ENCODE measurements around the gene RIC8B.
"Not testable (repeated sequence)": the region's sequence is repeated elsewhere in the genome, so short reads cannot be mapped to it uniquely, and the experiment has no call there.

The RIC8B gene

GRCh38 chr12:106903241-106903945 is 128.9 kb downstream of the RIC8B start:
- peak; percentile 94 for DNase-seq (ENCODE audit: low spot score)

- no peak for DNase-seq (ENCODE audit: low spot score)
Measured at GRCh38 chr12:106906715-106907114, 132.2 kb downstream of the RIC8B start.

GRCh38 chr12:106907411-106907810 is 132.9 kb downstream of the RIC8B start:
- DNase-seq (ENCODE audit: low spot score): no peak

- DNase-seq (ENCODE audit: low spot score): no peak
Measured at GRCh38 chr12:106907846-106908245, 133.4 kb downstream of the RIC8B start.

GRCh38 chr12:106908561-106908960 is 134.1 kb downstream of the RIC8B start:
- no peak for DNase-seq (ENCODE audit: low spot score)

GRCh38 chr12:106910202-106910601 is 135.7 kb downstream of the RIC8B start:
- DNase-seq (ENCODE audit: low spot score): no peak

GRCh38 chr12:106911581-106911980 is 137.1 kb downstream of the RIC8B start:
- no peak for DNase-seq (ENCODE audit: low spot score)

- DNase-seq (ENCODE audit: low spot score): no peak
Measured at GRCh38 chr12:106913456-106913855, 139.0 kb downstream of the RIC8B start.

GRCh38 chr12:106914796-106915634 is 140.5 kb downstream of the RIC8B start:
- no peak for DNase-seq (ENCODE audit: low spot score)

GRCh38 chr12:106915635-106916026 is 141.1 kb downstream of the RIC8B start:
- DNase-seq (ENCODE audit: low spot score): no peak

GRCh38 chr12:106917503-106917902 is 143.0 kb downstream of the RIC8B start:
- DNase-seq (ENCODE audit: low spot score): no peak

GRCh38 chr12:106918746-106919145 is 144.3 kb downstream of the RIC8B start:
- DNase-seq (ENCODE audit: low spot score): no peak

GRCh38 chr12:106919910-106920544 is 145.5 kb downstream of the RIC8B start:
- no peak for DNase-seq (ENCODE audit: low spot score)

- DNase-seq (ENCODE audit: low spot score): not testable (repeated sequence)
Measured at GRCh38 chr12:106921976-106922375, 147.5 kb downstream of the RIC8B start.

GRCh38 chr12:106923594-106923993 is 149.1 kb downstream of the RIC8B start:
- not testable (repeated sequence) for DNase-seq (ENCODE audit: low spot score)

GRCh38 chr12:106924268-106924861 is 149.9 kb downstream of the RIC8B start:
- no peak for DNase-seq (ENCODE audit: low spot score)

- no peak for DNase-seq (ENCODE audit: low spot score)
Measured at GRCh38 chr12:106926657-106927056, 152.2 kb downstream of the RIC8B start.

- DNase-seq (ENCODE audit: low spot score): no peak
Measured at GRCh38 chr12:106934277-106934676, 159.8 kb downstream of the RIC8B start.
